GM12892 (cell line): Measurements from ENCODE around the gene UNC5C.

Experiments
- DNase-seq: peaks from one replicate; pipeline ENCODE4 v3.0.0; 2011; ENCODE audit not compliant: insufficient read length
- FAIRE-seq: peaks from 2 replicates; lab custom pipeline; 2011; peaks lifted over from hg19 to GRCh38; lab: Jason Lieb, UNC
- POLR2A ChIP-seq: IDR thresholded peaks from 2 replicates; pipeline ENCODE4 v1.6.1; 2011; ENCODE audit warnings: low read depth, low read length, control low read depth
- POLR2AphosphoS5 ChIP-seq: IDR thresholded peaks from 2 replicates; pipeline ENCODE4 v1.6.1; 2011; ENCODE audit warnings: low read depth, low read length, control low read depth
- TAF1 ChIP-seq: IDR thresholded peaks from 2 replicates; pipeline ENCODE4 v1.6.1; 2011; ENCODE audit warnings: low read depth, mild to moderate bottlenecking, control low read depth, low read length, borderline replicate concordance

Gene UNC5C

GRCh38 chr4:95472534-95472933, 76.2 kb downstream of the UNC5C start:
- TF ChIP-seq POLR2A = no peak
- no peak for TF ChIP-seq TAF1
- no peak for TF ChIP-seq POLR2AphosphoS5
- no peak for DNase-seq
- FAIRE-seq = no peak

GRCh38 chr4:95470622-95471021, 78.2 kb downstream of the UNC5C start:
- FAIRE-seq = no peak
- no peak for DNase-seq
- no peak for TF ChIP-seq TAF1
- TF ChIP-seq POLR2AphosphoS5 = no peak
- TF ChIP-seq POLR2A = no peak

- no peak for TF ChIP-seq POLR2A
- TF ChIP-seq TAF1 = no peak
- TF ChIP-seq POLR2AphosphoS5 = no peak
- DNase-seq (no peak), FAIRE-seq (no peak)
Observed at GRCh38 chr4:95469617-95470016, 79.2 kb downstream of the UNC5C start.

GRCh38 chr4:95466791-95467190, 82.0 kb downstream of the UNC5C start:
- TF ChIP-seq POLR2A = no peak
- DNase-seq (no peak), FAIRE-seq (no peak)

- DNase-seq (no peak), FAIRE-seq (no peak)
- TF ChIP-seq POLR2A (no peak), POLR2AphosphoS5 (no peak), TAF1 (no peak)
Observed at GRCh38 chr4:95465010-95465409, 83.8 kb downstream of the UNC5C start.

GRCh38 chr4:95462921-95463320, 85.9 kb downstream of the UNC5C start:
- TF ChIP-seq POLR2AphosphoS5 (no peak), POLR2A (no peak), TAF1 (no peak)
- FAIRE-seq (no peak), DNase-seq (no peak)

GRCh38 chr4:95457353-95457752, 91.4 kb downstream of the UNC5C start:
- FAIRE-seq = no peak
- DNase-seq = no peak
- TF ChIP-seq POLR2AphosphoS5 (no peak), POLR2A (no peak)

GRCh38 chr4:95450294-95450693, 98.5 kb downstream of the UNC5C start:
- FAIRE-seq (no peak), DNase-seq (no peak)
- no peak for TF ChIP-seq TAF1
- no peak for TF ChIP-seq POLR2AphosphoS5
- no peak for TF ChIP-seq POLR2A

GRCh38 chr4:95446173-95446572, 102.6 kb downstream of the UNC5C start:
- DNase-seq (no peak), FAIRE-seq (no peak)
- TF ChIP-seq POLR2AphosphoS5 = no peak
- no peak for TF ChIP-seq TAF1
- no peak for TF ChIP-seq POLR2A

- DNase-seq = no peak
- no peak for TF ChIP-seq TAF1
- no peak for TF ChIP-seq POLR2A
- no peak for TF ChIP-seq POLR2AphosphoS5
- no peak for FAIRE-seq
Observed at GRCh38 chr4:95445251-95445650, 103.5 kb downstream of the UNC5C start.

GRCh38 chr4:95444812-95445211, 104.0 kb downstream of the UNC5C start:
- TF ChIP-seq TAF1 (no peak), POLR2A (no peak), POLR2AphosphoS5 (no peak)
- no peak for FAIRE-seq
- DNase-seq = no peak

GRCh38 chr4:95439896-95440295, 108.9 kb downstream of the UNC5C start:
- FAIRE-seq (no peak), DNase-seq (no peak)
- no peak for TF ChIP-seq POLR2AphosphoS5
- no peak for TF ChIP-seq TAF1
- no peak for TF ChIP-seq POLR2A

GRCh38 chr4:95439071-95439470, 109.7 kb downstream of the UNC5C start:
- DNase-seq (no peak), FAIRE-seq (no peak)
- TF ChIP-seq POLR2AphosphoS5 = no peak
- TF ChIP-seq POLR2A = no peak
- TF ChIP-seq TAF1 = no peak

- DNase-seq (no peak), FAIRE-seq (no peak)
- TF ChIP-seq POLR2A (no peak), POLR2AphosphoS5 (no peak), TAF1 (no peak)
Observed at GRCh38 chr4:95432466-95432865, 116.3 kb downstream of the UNC5C start.
